ENCODE results near the gene CLTA. TPM values are rescaled to one million over a fixed set of nuclear protein-coding genes. Genes with fewer than 3 reads are reported as not detected.

Gene CLTA
- total RNA-seq, 1 donor from 2014 or later = 199 TPM

- intact Hi-C loops (cut with DNase I) = no loop called here
- no peaks in the 10 kb centered on the region for H3K9me3 ChIP-seq
- H3K4me3 ChIP-seq = no peak overlapping the region
- no peaks in the 10 kb centered on the region for H3K27me3 ChIP-seq
- H3K27ac ChIP-seq = no peak overlapping the region
- peaks cover 16% of the 10 kb centered on the region for H3K4me1 ChIP-seq
- TF ChIP-seq CTCF (IDR thresholded peaks at IDR 0.05) (no peak), POLR2A (IDR thresholded peaks at IDR 0.05) (no peak), POLR2AphosphoS5 (IDR thresholded peaks at IDR 0.05; ENCODE audit: insufficient read depth in 1 of 2, low read depth in 1 of 2) (no peak)
- DNase-seq (ENCODE audit: extremely low spot score in 2 of 2) = no peak
- no peaks in the 10 kb centered on the region for H3K36me3 ChIP-seq
Measured at GRCh38 chr9:36187414-36187813, 3.3 kb upstream of the CLTA start.

GRCh38 chr9:36188212-36188611 is 2.5 kb upstream of the CLTA start:
- no peaks in the 10 kb centered on the region for H3K27me3 ChIP-seq
- DNase-seq (ENCODE audit: extremely low spot score in 2 of 2) = no peak
- no peak overlapping the region for H3K4me3 ChIP-seq
- TF ChIP-seq POLR2A (IDR thresholded peaks at IDR 0.05) (no peak), CTCF (IDR thresholded peaks at IDR 0.05) (no peak), POLR2AphosphoS5 (IDR thresholded peaks at IDR 0.05; ENCODE audit: insufficient read depth in 1 of 2, low read depth in 1 of 2) (no peak)
- H3K36me3 ChIP-seq = no peaks in the 10 kb centered on the region
- H3K27ac ChIP-seq = no peak overlapping the region
- intact Hi-C loops (cut with DNase I) = no loop called here
- H3K9me3 ChIP-seq = no peaks in the 10 kb centered on the region
- peaks cover 24% of the 10 kb centered on the region for H3K4me1 ChIP-seq

- Histone ChIP-seq H3K4me3 (peak overlapping the region; percentile 80 to 84), H3K36me3 (no peaks in the 10 kb centered on the region), H3K4me1 (peaks cover 42% of the 10 kb centered on the region), H3K27ac (peak overlapping the region; percentile 90), H3K27me3 (no peaks in the 10 kb centered on the region), H3K9me3 (no peaks in the 10 kb centered on the region)
- intact Hi-C loops (cut with DNase I) = no loop called here
- DNase-seq (ENCODE audit: extremely low spot score in 2 of 2) = no peak
- TF ChIP-seq POLR2AphosphoS5 (IDR thresholded peaks at IDR 0.05; ENCODE audit: insufficient read depth in 1 of 2, low read depth in 1 of 2) = no peak
- TF ChIP-seq POLR2A (IDR thresholded peaks at IDR 0.05) = no peak
- TF ChIP-seq CTCF (IDR thresholded peaks at IDR 0.05) = no peak
Measured at GRCh38 chr9:36189976-36190375, 745 bp upstream of the CLTA start.

GRCh38 chr9:36191290-36191645 is 547 bp downstream of the CLTA start:
- DNase-seq (ENCODE audit: extremely low spot score in 2 of 2) = no peak
- Histone ChIP-seq H3K9me3 (no peaks in the 10 kb centered on the region), H3K4me1 (peaks cover 43% of the 10 kb centered on the region), H3K27me3 (no peaks in the 10 kb centered on the region), H3K27ac (peak overlapping the region; percentile 90), H3K4me3 (peak overlapping the region; percentile 80 to 84), H3K36me3 (no peaks in the 10 kb centered on the region)
- TF ChIP-seq POLR2A (IDR thresholded peaks at IDR 0.05) = no peak
- TF ChIP-seq POLR2AphosphoS5 (IDR thresholded peaks at IDR 0.05; ENCODE audit: insufficient read depth in 1 of 2, low read depth in 1 of 2) = no peak
- TF ChIP-seq CTCF (IDR thresholded peaks at IDR 0.05) = no peak
- intact Hi-C loops (cut with DNase I) = no loop called here

GRCh38 chr9:36191686-36192085 is 965 bp downstream of the CLTA start:
- Histone ChIP-seq H3K27me3 (no peaks in the 10 kb centered on the region), H3K27ac (peak overlapping the region; percentile 90), H3K4me1 (peaks cover 43% of the 10 kb centered on the region), H3K9me3 (no peaks in the 10 kb centered on the region), H3K4me3 (peak overlapping the region; percentile 80 to 84), H3K36me3 (no peaks in the 10 kb centered on the region)
- intact Hi-C loops (cut with DNase I) = no loop called here
- no peak for TF ChIP-seq CTCF (IDR thresholded peaks at IDR 0.05)
- TF ChIP-seq POLR2A (IDR thresholded peaks at IDR 0.05) = no peak
- DNase-seq (ENCODE audit: extremely low spot score in 2 of 2) = no peak
